Tibial nerve (tissue), 4 donors: ENCODE data around the gene SIPA1L2. TPM values are rescaled to one million over a fixed set of nuclear protein-coding genes. Genes with fewer than 3 reads are reported as not detected.

Experiments
- DNase-seq, 2 donors: peaks; one replicate each; pipeline ENCODE4 v3.0.0-alpha.2; 2019; ENCODE audit warnings: low spot score in 2 of 2
- H3K27ac ChIP-seq, 4 donors: fragments of 200-600 bp; sonication (generic) in 3 of 4; one replicate each; pipeline ENCODE4 v1.5.1; 2017 to 2019; ENCODE audit warnings: mild to moderate bottlenecking in 1 of 4
- H3K27me3 ChIP-seq, 2 donors: fragments of 200-600 bp; sonication (generic) in 1 of 2; one replicate each; pipeline versions ENCODE4 v1.5.1 to v1.6.0; 2017 to 2019
- H3K36me3 ChIP-seq, 3 donors: fragments of 200-600 bp; sonication (generic); one replicate each; pipeline ENCODE4 v1.5.1; 2018 to 2019
- H3K4me1 ChIP-seq, 4 donors: fragments of 200-600 bp; sonication (generic) in 3 of 4; one replicate each; pipeline ENCODE4 v1.5.1; 2017 to 2019
- H3K4me3 ChIP-seq, 4 donors: fragments of 200-600 bp; sonication (generic) in 3 of 4; one replicate each; pipeline ENCODE4 v1.5.1; 2017 to 2019; ENCODE audit warnings: mild to moderate bottlenecking in 1 of 4, moderate library complexity in 1 of 4
- H3K9me3 ChIP-seq, 4 donors: fragments of 200-600 bp; sonication (generic) in 3 of 4; one replicate each; pipeline ENCODE4 v1.5.1; 2017 to 2019
- CTCF ChIP-seq, 5 experiments: fragments of 200-600 bp in 3 of 5; fragments of 450-650 bp in 2 of 5; sonication (generic) in 3 of 5; IDR thresholded peaks; one replicate each; pipeline ENCODE4 v1.5.1; 2016 to 2019; ENCODE audit warnings: antibody characterized with exemption in 5 of 5, mild to moderate bottlenecking in 3 of 5, moderate library complexity in 2 of 5
- EP300 ChIP-seq, 2 donors: sonication (generic); formaldehyde crosslinking; IDR thresholded peaks; one replicate each; pipeline ENCODE4 v1.6.1; 2017; ENCODE audit warnings: antibody characterized with exemption in 2 of 2, mild to moderate bottlenecking in 1 of 2
- POLR2A ChIP-seq, 2 donors: fragments of 450-650 bp; IDR thresholded peaks; one replicate each; pipeline ENCODE4 v1.6.1; 2017; ENCODE audit warnings: antibody characterized with exemption in 2 of 2, mild to moderate bottlenecking in 2 of 2, moderate library complexity in 2 of 2
- WGBS, 2 donors: methylation state at CpG; one replicate each; pipeline ENCODE4 v1.1.5; 2018; 5-methylcytosine and 5-hydroxymethylcytosine counted together
- total RNA-seq, 4 donors: library from RNA; depleted of rRNA; stranded (reverse); fragments of >200 nt; gene quantifications; one replicate each; pipeline ENCODE4 v1.1.0, GENCODE V29; 2016

SIPA1L2 gene
- total RNA-seq, 4 donors from 2014 or later = 29.8 to 56.4 (median 40.7) TPM

- no peak for TF ChIP-seq CTCF (IDR thresholded peaks at IDR 0.05)
- TF ChIP-seq EP300 (IDR thresholded peaks at IDR 0.05) = no peak
- TF ChIP-seq POLR2A (IDR thresholded peaks at IDR 0.05) = no peak
- Histone ChIP-seq H3K4me3 (no peak overlapping the region), H3K27ac (peak overlapping the region in 2 of 4 donors; percentile 56 to 58), H3K36me3 (no peaks in the 10 kb centered on the region), H3K27me3 (no peaks in the 10 kb centered on the region), H3K4me1 (peaks cover 0 to 69% (median 24%) of the 10 kb centered on the region in 4 donors), H3K9me3 (no peaks in the 10 kb centered on the region)
- 55 to 66% methylated on average over 8 of the region's 8 CpGs for WGBS, 2 donors
- DNase-seq = no peak
These were observed 7.0 kb downstream of the SIPA1L2 start for GRCh38 chr1:232622981-232623380.

- TF ChIP-seq EP300 (IDR thresholded peaks at IDR 0.05) = no peak
- no peak for TF ChIP-seq POLR2A (IDR thresholded peaks at IDR 0.05)
- TF ChIP-seq CTCF (IDR thresholded peaks at IDR 0.05) = no peak
- Histone ChIP-seq H3K36me3 (no peaks in the 10 kb centered on the region), H3K4me1 (peaks cover 0 to 66% (median 24%) of the 10 kb centered on the region in 4 donors), H3K9me3 (no peaks in the 10 kb centered on the region), H3K27ac (peak overlapping the region in 2 of 4 donors; percentile 56 to 58), H3K4me3 (no peak overlapping the region), H3K27me3 (no peaks in the 10 kb centered on the region)
- WGBS, 2 donors = 37 to 56% methylated on average over 2 of the region's 2 CpGs
- no peak for DNase-seq
These were observed 7.6 kb downstream of the SIPA1L2 start for GRCh38 chr1:232622378-232622777.

GRCh38 chr1:232621050-232621449 is 8.9 kb downstream of the SIPA1L2 start:
- 59 to 63% methylated on average over 3 of the region's 3 CpGs for WGBS, 2 donors
- Histone ChIP-seq H3K9me3 (no peaks in the 10 kb centered on the region), H3K27me3 (no peaks in the 10 kb centered on the region), H3K36me3 (no peaks in the 10 kb centered on the region), H3K27ac (peak overlapping the region in 3 of 4 donors; percentile 56 to 76 (median 66)), H3K4me1 (peaks cover 0 to 75% (median 21%) of the 10 kb centered on the region in 4 donors), H3K4me3 (no peak overlapping the region)
- no peak for DNase-seq
- no peak for TF ChIP-seq EP300 (IDR thresholded peaks at IDR 0.05)
- TF ChIP-seq CTCF (IDR thresholded peaks at IDR 0.05) = no peak
- TF ChIP-seq POLR2A (IDR thresholded peaks at IDR 0.05) = no peak

- H3K27ac ChIP-seq = peak overlapping the region in 3 of 4 donors; percentile 66 to 88 (median 76)
- no peaks in the 10 kb centered on the region for H3K36me3 ChIP-seq
- H3K27me3 ChIP-seq = no peaks in the 10 kb centered on the region
- peak overlapping the region in 1 of 4 donors; percentile 9 for H3K4me3 ChIP-seq
- peak in 1 of 2 donors; percentile 79 for DNase-seq
- TF ChIP-seq POLR2A (IDR thresholded peaks at IDR 0.05) (peak in 1 of 2 donors; percentile 50), EP300 (IDR thresholded peaks at IDR 0.05) (peak; percentile 72 to 91), CTCF (IDR thresholded peaks at IDR 0.05) (no peak)
- WGBS, 2 donors = 23 to 26% methylated on average over 6 of the region's 6 CpGs
- H3K9me3 ChIP-seq = no peaks in the 10 kb centered on the region
- H3K4me1 ChIP-seq = peaks cover 0 to 80% (median 19%) of the 10 kb centered on the region in 4 donors
These were observed 9.5 kb downstream of the SIPA1L2 start for GRCh38 chr1:232620356-232620969.

- Histone ChIP-seq H3K4me1 (peaks cover 0 to 77% (median 20%) of the 10 kb centered on the region in 4 donors), H3K4me3 (no peak overlapping the region), H3K36me3 (no peaks in the 10 kb centered on the region), H3K9me3 (no peaks in the 10 kb centered on the region), H3K27ac (no peak overlapping the region), H3K27me3 (no peaks in the 10 kb centered on the region)
- TF ChIP-seq EP300 (IDR thresholded peaks at IDR 0.05) = no peak
- no peak for TF ChIP-seq CTCF (IDR thresholded peaks at IDR 0.05)
- no peak for TF ChIP-seq POLR2A (IDR thresholded peaks at IDR 0.05)
- WGBS, 2 donors = 56 to 75% methylated on average over 1 of the region's 1 CpG
- no peak for DNase-seq
These were observed 12.7 kb downstream of the SIPA1L2 start for GRCh38 chr1:232617237-232617636.
